Activated CD4-positive, alpha-beta T cell treated with anti-CD3 and anti-CD28 coated beads, Interleukin-2, amount 50 U/mL, for 24 hours (primary cell): Measurements from ENCODE around the gene AP5S1.
A peak's percentile ranks its signal among the peaks of the same experiment; 100 is the strongest.
"Not testable (repeated sequence)": the region's sequence is repeated elsewhere in the genome, so short reads cannot be mapped to it uniquely, and the experiment has no call there.

Source experiments
- DNase-seq, 2 donors: peaks; one replicate each; pipeline ENCODE4 v3.0.0-alpha.2; 2020; ENCODE audit warnings: low read depth in 1 of 2, low spot score in 1 of 2

AP5S1 gene

DNA sequence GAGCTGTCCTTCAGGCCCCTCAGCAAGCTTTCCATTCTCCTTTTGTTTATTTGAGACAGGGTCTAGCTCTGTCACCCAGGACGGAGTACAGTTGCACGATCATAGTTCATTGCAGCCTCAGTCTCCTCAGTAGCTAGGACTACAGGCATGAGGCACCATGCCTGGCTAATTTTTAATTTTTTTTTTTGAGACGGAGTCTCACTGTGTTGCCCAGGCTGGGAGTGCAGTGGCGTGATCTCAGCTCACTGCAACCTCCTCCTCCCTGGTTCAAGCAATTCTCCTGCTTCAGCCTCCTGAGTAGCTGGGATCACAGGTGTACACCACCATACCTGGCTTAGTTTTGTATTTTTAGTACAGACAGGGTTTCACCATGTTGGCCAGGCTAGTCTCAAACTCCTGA lies 31.1 kb upstream of the AP5S1 start:
- not testable (repeated sequence) for DNase-seq

DNA sequence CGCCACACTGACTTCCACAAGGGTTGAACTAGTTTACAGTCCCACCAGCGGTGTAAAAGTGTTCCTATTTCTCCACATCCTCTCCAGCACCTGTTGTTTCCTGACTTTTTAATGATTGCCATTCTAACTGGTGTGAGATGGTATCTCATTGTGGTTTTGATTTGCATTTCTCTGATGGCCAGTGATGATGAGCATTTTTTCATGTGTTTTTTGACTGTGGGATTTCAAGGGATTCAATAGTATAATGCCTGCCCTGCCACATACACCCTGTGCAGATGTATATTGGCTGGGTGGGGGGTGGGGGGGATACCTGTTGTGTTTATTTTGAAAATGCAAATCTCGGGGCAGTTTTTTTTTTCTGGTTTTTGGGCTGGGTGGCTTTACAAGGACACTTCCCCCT lies 26.2 kb upstream of the AP5S1 start:
- not testable (repeated sequence) for DNase-seq

DNA sequence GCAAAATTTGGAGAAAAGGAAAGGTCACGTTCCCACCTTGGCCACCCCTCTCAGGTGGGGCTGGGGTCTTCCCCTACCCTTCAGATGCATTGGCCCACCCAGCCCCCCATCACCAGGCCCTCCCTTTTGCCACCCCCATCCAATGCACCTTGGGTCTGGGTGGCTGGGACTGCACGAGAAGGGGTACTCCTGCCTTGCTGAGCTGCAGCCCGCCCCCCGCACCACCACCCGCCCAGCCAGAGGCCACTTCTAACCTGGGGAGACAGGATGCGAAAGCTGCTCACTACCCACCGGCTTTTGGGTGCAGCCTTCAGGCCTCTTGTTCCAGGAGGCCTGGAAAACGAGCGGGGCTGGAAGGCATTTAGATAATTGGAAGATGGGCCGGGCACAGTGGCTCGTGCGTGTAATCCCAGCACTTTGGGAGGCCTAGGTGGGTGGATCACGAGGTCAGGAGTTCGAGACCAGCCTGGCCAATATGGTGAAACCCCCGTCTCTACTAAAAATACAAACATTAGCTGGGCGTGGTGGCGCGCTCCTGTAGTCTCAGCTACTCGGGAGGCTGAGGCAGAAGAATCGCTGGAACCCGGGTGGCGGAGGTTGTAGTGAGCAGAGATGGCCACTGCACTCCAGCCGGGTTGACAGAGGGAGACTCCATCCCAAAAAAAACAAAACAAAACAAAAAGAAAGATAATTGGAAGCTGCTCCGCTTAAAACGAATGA lies 25.5 kb upstream of the AP5S1 start:
- DNase-seq = no peak

DNA sequence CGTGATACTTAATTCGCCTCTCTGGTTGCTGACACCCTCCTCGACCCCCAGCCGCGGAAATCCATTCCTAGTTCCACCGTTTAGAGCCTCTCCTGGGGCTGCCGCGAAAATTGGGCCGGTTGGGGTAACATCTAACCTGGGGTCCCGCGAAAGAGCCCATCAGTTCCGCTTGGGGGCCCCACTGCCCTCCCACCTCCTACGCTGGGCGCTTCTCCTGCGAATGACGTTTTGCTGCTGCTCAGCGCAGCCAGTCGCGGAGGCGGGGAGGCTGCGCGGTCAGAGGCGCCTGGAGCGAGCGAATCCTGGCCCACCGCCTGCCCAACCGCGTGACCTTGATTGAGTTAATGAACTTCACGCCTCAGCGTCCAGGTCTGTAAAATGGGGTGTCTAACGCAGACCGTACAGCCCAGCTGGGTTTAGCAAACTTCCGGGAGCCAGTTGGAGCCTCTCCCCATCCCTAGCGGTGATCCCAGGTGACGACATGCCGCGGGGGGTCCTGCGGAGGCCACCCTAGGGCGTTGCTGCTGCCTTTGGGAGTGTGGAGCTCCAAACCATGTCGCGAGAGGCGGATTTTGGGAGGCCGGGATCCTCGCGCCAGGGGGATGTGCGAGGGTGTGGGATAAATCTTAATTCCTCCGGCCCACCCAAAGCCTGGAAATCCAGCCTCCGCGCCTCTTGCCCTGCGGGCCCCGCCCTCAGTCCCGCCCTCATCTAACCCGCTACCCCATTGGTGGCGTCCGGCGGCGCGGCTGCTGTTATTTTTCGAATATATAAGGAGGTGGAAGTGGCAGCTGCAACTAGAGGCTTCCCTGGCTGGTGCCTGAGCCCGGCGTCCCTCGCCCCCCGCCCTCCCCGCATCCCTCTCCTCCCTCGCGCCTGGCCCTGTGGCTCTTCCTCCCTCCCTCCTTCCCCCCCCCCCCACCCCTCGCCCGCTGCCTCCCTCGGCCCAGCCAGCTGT lies 24.6 kb upstream of the AP5S1 start, which contains the start of gene CDC25B:
CDC25B (plus strand) TSS at position 800 of the 958 bp plus-strand sequence. CDS start 222 bp downstream, outside the sequence.
- peak; percentile 69 to 87 for DNase-seq

DNA sequence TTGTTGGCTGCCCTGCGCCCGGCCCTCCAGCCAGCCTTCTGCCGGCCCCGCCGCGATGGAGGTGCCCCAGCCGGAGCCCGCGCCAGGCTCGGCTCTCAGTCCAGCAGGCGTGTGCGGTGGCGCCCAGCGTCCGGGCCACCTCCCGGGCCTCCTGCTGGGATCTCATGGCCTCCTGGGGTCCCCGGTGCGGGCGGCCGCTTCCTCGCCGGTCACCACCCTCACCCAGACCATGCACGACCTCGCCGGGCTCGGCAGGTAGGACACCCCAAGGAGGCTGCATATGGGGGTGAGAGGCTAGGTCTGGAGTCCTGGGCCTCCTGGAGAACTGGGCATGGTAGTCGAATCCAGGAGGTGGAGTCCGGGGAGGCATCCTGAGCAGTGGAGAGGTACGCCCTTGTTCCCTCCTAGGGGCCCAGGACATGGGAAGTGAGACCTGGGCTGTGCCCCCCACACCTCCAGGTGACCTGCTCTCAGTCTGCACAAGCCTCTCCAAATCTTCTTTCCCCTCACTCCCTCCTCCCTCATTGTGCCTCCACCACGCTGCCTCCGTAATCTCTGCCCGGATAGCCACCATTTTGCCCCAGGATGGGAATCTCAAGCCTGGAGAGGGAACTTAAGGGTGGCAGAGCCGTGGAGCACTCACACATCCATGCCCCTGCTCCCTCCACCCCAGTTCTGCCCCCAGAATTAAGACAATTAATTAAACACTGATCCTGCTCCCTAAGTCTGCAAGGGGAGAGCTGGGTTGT lies 23.7 kb upstream of the AP5S1 start:
- no peak for DNase-seq

DNA sequence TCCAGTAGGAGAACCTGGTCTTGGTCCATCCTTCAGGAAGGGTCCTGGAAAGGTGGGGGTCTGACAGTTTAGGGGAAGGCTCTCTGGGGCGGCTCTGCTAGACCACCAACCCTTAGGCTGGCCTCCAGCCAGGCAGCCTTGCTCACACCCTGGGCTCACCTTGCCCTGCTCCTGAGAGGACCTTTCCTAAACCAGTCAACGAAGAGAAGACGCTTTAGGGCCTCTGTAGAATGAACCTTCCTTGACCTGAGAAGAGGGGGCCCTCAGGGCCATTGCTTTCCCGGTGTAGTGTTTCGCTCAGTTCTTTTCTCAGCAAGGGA lies 23.2 kb upstream of the AP5S1 start:
- no peak for DNase-seq

DNA sequence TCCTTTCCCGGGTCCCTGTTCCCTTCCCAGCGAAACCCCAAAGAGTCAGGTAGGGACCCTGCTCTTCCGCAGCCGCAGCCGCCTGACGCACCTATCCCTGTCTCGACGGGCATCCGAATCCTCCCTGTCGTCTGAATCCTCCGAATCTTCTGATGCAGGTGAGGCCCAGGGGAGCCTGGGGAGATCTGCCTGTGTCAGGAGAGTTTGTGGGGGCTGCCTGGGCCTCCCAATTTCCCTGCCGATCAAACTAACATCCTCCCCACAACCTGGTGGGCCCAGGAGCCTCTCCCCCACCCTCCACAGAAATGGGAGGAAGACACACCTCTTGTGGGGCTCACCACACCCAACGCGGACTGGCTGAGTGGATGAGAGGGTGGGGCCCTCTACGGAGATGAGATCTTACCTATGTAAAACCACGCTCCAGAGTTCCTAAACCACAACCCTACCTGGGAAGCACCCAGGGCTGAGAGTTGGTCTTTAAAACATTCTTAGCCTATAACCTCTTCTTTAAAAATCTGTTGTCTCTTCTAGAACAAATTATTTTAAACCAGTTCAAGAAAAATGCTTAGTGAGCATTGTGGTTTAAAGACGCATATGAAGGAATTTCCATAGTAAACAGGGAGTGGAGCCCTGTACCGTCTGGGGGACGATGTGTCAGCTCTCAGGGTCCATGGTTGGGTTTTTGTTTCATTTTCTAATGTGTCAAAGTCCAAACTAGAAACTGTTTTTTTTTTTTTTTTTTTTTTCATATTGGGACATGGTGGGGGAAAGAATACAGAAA lies 22.6 kb upstream of the AP5S1 start:
- no peak for DNase-seq

DNA sequence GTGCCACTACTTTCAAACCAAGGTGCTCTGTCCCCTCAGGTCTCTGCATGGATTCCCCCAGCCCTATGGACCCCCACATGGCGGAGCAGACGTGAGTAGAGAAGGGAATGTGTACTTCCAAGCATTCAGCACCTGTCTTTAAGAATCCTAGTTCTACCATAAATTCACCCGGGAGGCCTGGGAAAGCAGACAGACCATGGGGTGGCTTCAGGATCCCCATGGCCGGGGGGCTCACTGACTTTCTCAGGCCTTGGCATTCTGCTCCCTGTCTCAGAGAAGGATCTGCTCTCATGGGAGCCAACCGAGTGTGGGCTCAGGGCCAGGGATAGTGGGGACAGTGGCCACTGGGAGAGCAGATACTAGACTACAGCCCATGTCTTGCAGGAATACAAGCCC lies 22.0 kb upstream of the AP5S1 start:
- DNase-seq = no peak

DNA sequence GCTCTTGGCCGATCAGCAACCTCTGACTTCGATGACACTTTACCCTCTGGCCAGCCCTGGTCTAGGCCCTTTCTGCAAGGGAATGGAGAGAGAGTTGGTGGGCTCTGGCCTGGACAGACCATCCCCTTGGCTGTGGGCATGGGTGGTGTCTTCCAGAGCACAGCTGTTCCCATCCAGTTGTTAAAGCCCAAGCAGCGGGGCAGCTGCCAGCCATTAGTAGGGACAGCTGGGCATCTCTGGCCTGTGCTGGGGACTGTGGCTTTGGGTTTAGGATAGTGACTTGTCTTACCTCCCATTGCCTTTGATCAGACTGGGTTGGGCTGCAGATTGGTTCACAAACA lies 21.5 kb upstream of the AP5S1 start:
- no peak for DNase-seq

DNA sequence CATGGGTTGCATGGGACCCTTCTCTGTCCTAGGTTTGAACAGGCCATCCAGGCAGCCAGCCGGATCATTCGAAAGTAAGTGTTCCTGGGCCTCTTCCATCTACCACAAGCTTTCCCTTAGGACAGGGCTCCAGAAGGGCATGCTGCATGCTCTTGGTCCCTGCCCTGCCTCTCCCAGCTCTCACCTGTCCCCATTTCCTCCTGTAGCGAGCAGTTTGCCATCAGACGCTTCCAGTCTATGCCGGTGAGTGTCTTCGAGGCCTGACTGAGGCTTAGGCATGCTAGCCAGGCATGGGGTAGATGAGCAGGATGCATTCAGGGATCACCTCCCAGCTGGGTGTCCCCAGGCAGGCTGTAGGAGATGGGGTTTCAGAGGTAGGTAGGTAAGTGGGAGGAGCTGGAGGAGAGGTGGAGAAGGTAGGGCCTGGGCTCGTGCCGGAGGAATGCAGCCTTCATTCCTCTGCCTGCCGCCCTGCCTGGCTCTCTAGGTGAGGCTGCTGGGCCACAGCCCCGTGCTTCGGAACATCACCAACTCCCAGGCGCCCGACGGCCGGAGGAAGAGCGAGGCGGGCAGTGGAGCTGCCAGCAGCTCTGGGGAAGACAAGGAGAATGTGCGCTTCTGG lies 20.0 kb upstream of the AP5S1 start:
- DNase-seq = no peak

DNA sequence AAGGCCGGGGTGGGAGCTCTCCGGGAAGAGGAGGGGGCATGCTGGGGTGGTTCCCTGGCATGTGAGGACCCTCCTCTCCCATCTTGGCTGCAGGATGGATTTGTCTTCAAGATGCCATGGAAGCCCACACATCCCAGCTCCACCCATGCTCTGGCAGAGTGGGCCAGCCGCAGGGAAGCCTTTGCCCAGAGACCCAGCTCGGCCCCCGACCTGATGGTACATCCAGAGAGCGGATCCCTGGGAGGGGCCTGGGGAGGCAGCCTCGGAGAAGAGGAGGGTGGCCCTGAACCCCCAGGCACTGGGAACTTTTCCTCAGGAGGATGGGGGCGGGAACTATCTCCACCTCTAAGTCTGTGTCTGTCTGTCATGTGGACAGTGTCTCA lies 19.5 kb upstream of the AP5S1 start:
- no peak for DNase-seq

DNA sequence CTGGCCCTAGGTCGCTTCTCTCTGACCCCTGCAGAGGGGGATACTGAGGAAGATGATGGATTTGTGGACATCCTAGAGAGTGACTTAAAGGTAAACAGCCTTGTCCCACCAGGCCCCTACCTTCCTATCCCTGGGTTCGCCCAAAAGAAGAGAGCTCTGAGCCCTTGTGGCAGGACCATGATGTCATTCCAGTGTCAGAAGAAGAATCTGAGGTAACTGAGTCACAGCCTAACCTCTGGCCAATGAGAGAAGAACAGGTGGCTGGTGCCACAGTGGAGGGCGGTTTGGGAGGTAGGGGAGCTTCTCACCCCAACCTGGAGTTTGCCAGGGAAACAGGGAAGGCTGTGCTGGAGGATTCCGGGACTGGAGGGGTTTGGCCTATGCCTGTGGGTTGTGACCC lies 19.0 kb upstream of the AP5S1 start:
- DNase-seq = no peak

DNA sequence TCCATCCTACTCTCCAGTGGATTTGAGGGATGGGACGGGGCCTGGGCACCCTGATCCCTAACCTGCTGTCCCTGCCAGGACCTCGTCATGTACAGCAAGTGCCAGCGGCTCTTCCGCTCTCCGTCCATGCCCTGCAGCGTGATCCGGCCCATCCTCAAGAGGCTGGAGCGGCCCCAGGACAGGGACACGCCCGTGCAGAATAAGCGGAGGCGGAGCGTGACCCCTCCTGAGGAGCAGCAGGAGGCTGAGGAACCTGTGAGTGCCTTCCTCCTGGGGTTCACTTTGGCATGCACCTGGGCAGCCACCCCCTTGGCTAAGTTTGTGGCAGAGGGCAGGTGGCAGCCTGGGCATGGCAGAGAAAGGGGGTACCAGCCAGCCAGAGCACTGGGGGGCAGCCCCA lies 18.5 kb upstream of the AP5S1 start:
- DNase-seq = no peak

DNA sequence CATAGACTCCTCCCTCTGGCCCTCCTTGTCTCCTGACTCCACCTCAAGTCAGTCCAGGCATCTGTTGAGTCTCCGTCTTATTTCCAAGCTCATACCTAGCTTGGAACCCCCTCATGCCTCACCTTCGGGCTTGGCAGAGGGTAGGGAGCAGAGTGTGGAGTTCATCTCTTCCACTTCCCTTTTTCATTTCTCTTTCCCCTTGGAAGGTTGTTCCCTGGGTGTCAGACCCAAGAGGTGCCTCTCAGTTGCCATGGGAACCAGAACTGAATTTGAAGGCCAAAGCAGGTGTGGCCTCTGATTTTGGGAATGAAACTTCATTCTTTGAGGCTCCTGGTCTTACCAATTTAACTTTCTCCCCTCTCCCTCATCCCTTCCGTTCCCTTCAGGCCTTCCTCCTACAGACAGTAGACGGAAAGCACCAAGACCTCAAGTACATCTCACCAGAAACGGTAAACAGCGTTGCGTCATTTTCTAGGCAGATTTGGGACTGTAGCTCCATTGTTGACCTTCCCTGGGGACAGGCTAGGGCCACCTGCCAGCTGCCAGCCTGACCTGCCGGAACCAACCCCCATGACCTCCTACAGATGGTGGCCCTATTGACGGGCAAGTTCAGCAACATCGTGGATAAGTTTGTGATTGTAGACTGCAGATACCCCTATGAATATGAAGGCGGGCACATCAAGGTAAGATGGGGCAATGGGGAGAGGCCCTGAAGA lies 17.7 kb upstream of the AP5S1 start:
- DNase-seq = no peak

DNA sequence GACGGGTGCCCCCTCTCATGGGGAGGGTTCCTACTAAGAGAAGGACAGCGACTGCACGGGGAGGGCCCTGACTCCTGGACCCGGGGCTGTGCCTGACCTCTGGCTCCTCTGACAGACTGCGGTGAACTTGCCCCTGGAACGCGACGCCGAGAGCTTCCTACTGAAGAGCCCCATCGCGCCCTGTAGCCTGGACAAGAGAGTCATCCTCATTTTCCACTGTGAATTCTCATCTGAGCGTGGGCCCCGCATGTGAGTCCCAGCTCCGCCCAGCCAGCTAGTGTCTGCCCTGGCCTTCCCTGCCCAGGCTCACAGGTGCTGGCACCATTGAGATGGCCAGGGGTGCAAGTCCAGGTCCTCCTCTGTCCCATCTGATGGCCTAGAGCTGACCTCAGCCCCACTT lies 17.1 kb upstream of the AP5S1 start:
- DNase-seq = no peak

DNA sequence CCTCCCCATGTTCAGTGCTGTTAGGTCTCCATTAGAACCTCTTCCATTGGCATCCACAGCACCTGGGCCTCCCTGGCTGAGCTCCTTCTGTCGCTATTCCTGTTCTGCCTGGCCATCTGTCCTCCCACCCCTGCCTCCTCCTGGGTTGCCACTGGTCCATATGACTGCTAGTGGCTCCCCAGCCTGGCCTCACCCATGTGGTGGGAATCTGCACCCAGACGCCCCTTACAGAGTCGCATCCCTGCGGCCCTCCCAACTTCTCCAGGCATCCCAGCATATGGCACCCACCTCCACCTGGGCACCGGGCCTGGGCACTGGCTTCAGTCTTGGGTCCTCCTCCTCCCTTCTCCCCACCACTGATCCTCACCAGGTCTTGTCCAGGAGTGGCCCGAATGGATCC lies 16.5 kb upstream of the AP5S1 start:
- no peak for DNase-seq

DNA sequence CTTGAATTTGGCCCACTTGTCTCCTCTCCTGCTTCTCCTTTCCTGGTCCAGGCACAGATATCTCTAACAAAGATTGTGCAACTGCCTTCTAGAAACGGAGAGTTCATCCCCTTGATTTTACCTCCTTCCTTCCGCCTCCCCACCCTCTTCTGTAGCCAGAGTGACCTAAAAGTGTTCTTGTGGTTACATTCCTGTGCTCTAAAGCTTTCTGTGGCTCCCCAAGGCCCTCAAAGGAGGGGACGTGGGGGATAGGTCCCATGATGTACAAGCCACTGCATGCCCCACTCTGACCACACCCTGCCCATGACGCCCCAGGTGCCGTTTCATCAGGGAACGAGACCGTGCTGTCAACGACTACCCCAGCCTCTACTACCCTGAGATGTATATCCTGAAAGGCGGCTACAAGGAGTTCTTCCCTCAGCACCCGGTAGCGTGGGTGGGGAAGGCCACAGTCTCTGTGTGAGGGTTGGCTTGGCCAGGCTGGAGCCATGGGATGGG lies 16.0 kb upstream of the AP5S1 start:
- DNase-seq = no peak

DNA sequence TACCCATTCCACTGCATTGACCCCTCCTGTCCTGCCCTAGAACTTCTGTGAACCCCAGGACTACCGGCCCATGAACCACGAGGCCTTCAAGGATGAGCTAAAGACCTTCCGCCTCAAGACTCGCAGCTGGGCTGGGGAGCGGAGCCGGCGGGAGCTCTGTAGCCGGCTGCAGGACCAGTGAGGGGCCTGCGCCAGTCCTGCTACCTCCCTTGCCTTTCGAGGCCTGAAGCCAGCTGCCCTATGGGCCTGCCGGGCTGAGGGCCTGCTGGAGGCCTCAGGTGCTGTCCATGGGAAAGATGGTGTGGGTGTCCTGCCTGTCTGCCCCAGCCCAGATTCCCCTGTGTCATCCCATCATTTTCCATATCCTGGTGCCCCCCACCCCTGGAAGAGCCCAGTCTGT lies 15.6 kb upstream of the AP5S1 start:
- DNase-seq = no peak

DNA sequence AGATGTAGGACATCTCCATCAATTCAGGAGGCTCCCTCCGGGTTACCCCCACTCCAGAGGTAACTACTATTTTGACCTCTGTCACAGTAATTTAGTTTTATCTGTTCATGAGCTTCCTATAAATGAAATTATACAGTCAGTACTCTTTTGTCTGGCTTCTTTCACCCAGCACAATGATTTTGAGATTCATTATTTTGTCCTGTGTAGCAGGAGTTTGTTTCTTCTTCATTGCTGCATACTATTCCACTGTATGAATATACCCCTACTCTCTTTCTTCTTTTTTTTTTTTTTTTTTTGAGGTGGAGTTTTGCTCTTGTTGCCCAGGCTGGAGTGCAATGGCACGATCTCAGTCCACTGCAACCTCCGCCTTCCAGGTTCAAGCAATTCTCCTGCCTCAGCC lies 11.8 kb upstream of the AP5S1 start:
- DNase-seq = no peak
